Activated T-helper 1 cell treated with anti-CD3 and anti-CD28 coated beads, Interleukin-12 subunit alpha, Interleukin-12 subunit beta, Interleukin-2, Interleukin-4 antibody, amounts not matched to agents 30 ng/mL and 10 ng/mL and 1 ng/mL, durations not matched to agents 14 hours and 24 hours and 36 hours (primary cell): ENCODE data around the gene CACNG4. TPM values are rescaled to one million over a fixed set of nuclear protein-coding genes. Genes with fewer than 3 reads are reported as not detected.

Experiments
- DNase-seq: peaks from one replicate; pipeline ENCODE4 v3.0.0; 2021; ENCODE audit warnings: low spot score
- H3K27ac Mint-ChIP-seq: one replicate; pipeline ENCODE4 v1.8.0; 2021; ENCODE audit warnings: mild to moderate bottlenecking, mixed read lengths
- H3K27me3 Mint-ChIP-seq: one replicate; pipeline ENCODE4 v1.8.0; 2022; ENCODE audit warnings: mild to moderate bottlenecking, moderate library complexity, mixed read lengths; ENCODE audit not compliant: insufficient read depth
- H3K36me3 Mint-ChIP-seq: one replicate; pipeline ENCODE4 v1.8.0; 2021; ENCODE audit warnings: low read depth, mixed read lengths
- H3K4me1 Mint-ChIP-seq: one replicate; pipeline ENCODE4 v1.8.0; 2021; ENCODE audit warnings: low read depth, mixed read lengths
- H3K4me3 Mint-ChIP-seq: one replicate; pipeline ENCODE4 v1.8.0; 2021; ENCODE audit warnings: mild to moderate bottlenecking, moderate library complexity, mixed read lengths
- H3K9me3 Mint-ChIP-seq: one replicate; pipeline ENCODE4 v1.8.0; 2021; ENCODE audit warnings: mixed read lengths
- intact Hi-C: fragments of 100-400 bp; cut with micrococcal nuclease; formaldehyde crosslinking; loops from one replicate; pipeline ENCODE4 v1.15.1; 2024
- total RNA-seq: library from RNA; stranded (reverse); gene quantifications from 2 replicates; pipeline ENCODE4 v1.2.3, GENCODE V29; 2022

The CACNG4 gene
- total RNA-seq, 1 donor from 2014 or later = not detected

DNA sequence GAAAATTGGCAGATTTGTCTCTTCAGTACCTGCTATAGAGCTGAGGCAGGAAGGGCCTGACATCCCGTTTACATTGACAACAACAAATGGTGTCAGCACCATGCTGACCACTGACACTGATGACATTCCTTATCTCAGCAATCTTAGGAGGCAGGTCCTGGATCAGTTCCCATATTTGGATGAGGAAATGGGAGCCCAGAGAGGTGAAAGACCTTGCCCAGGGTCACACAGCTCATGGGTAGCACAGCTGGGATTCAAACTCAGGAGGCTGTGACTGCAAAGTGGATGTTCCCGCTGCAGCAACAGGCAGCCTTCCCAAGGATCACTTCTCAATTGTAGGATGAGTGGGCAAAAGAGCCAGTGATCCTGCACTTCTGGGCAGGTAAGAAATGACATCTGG, 30.5 kb upstream of the CACNG4 start:
- H3K4me1 Mint-ChIP-seq = no peaks in the 10 kb centered on the region
- intact Hi-C loops = no loop called here

DNA sequence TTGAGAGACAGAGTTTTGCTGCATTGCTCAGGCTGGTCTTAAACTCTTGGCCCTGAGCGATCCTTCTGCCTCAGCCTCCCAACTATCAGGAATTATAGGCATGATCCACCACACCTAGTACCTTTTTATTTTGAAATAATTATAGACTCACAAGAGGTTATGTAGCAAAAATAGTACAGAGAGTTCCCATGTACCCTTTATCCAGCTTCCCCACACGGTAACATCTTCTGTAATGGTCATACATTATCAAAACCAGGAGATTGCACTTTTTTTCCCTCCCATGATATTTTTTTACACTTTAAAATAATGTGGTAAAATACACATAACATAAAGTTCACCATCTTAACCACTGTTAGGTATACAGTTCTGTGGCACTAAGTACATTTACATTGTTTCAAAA, 28.8 kb upstream of the CACNG4 start:
- intact Hi-C loops = no loop called here
- peaks cover 5% of the 10 kb centered on the region for H3K27me3 Mint-ChIP-seq

More for the DNA sequence above, 30.5 kb upstream of the CACNG4 start:
- peaks cover 12% of the 10 kb centered on the region for H3K27me3 Mint-ChIP-seq
- no peak for DNase-seq
- no peak overlapping the region for H3K27ac Mint-ChIP-seq
- no peaks in the 10 kb centered on the region for H3K36me3 Mint-ChIP-seq
- H3K9me3 Mint-ChIP-seq = peaks cover 4% of the 10 kb centered on the region
- no peak overlapping the region for H3K4me3 Mint-ChIP-seq

DNA sequence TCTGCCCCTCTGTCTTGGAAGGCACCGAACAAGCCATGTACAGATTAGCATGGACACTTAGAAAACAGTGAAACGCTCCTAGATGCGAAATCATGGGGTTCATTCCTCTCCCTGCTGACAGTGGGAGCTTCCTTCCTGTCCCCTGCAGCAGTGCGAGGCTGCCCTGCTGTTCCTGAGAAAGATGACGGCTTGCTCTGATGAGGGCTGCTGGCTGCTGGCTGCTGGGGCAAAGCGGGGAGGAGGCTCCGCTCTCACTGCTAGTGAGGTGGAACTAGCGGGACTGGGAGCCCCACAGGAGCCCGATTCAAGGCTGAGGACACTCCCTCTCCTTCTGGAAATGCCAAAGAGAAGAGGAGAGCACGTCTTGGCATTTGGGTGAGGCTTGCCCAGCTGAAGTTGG, 25.9 kb upstream of the CACNG4 start:
- Mint-ChIP-seq H3K4me1 (no peaks in the 10 kb centered on the region), H3K4me3 (no peak overlapping the region), H3K9me3 (peaks cover 4% of the 10 kb centered on the region), H3K36me3 (no peaks in the 10 kb centered on the region), H3K27me3 (peaks cover 9% of the 10 kb centered on the region), H3K27ac (no peak overlapping the region)
- intact Hi-C loops = no loop called here
- no peak for DNase-seq

More for the DNA sequence above, 28.8 kb upstream of the CACNG4 start:
- H3K27ac Mint-ChIP-seq = no peak overlapping the region
- no peaks in the 10 kb centered on the region for H3K36me3 Mint-ChIP-seq
- H3K9me3 Mint-ChIP-seq = peaks cover 4% of the 10 kb centered on the region
- H3K4me1 Mint-ChIP-seq = no peaks in the 10 kb centered on the region
- no peak for DNase-seq
- H3K4me3 Mint-ChIP-seq = no peak overlapping the region

DNA sequence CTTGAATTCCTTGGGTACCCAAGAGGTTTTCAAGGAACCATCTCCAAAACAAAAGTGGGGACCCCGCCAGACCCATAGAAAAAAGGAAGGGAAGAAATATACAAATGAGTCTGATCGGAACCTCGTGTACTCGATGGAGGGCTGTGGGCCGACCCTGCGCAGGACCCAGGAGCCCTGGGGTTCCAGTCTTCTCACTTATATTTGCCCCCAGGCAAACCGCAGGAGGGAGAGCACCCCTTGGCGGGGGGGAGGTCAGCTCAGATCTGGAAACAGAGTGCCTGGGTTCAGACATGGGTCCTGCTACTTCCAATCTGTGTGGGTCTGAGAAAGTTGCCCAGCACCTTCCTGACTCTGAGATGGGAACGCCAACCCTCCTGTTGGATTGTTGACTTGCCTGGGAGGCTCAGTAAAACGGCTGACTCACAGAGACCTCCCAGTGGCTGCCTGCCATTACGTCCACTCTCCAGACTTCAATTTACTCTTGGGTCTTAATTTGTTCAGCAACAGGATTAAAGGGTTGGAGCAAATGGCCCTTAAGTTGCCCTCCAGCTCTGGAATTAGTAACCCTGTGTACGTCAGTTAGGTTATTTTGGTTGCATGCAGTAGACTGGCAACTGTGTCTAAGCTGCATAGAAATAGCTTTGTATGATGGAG, 24.9 kb upstream of the CACNG4 start:
- Mint-ChIP-seq H3K4me3 (no peak overlapping the region), H3K27ac (no peak overlapping the region), H3K4me1 (no peaks in the 10 kb centered on the region), H3K27me3 (peaks cover 17% of the 10 kb centered on the region), H3K9me3 (peaks cover 4% of the 10 kb centered on the region), H3K36me3 (no peaks in the 10 kb centered on the region)
- intact Hi-C loops = no loop called here
- DNase-seq = no peak

DNA sequence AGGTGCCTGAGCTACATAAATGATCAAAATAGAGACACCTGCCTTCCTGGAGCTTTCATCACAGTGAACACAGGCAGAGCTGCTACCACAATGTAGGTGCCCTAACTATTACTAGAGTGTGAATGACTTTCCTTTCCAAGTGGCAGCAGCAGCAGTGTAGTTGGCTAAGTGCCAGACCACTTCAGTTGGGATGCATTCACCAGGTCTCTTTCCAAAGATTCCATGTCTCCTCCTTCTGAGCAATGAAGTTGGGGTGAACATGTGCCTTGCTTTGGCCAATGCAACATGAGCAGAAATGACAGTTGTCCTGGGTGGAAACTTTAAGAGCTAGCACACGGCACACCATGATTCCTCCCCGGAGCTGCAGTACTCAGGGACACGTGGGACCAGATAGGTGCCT, 23.3 kb upstream of the CACNG4 start:
- H3K9me3 Mint-ChIP-seq = peaks cover 4% of the 10 kb centered on the region
- H3K36me3 Mint-ChIP-seq = no peaks in the 10 kb centered on the region
- no peaks in the 10 kb centered on the region for H3K4me1 Mint-ChIP-seq
- no peak for DNase-seq
- no peak overlapping the region for H3K4me3 Mint-ChIP-seq
- peaks cover 33% of the 10 kb centered on the region for H3K27me3 Mint-ChIP-seq
- no peak overlapping the region for H3K27ac Mint-ChIP-seq
- intact Hi-C loops = no loop called here

DNA sequence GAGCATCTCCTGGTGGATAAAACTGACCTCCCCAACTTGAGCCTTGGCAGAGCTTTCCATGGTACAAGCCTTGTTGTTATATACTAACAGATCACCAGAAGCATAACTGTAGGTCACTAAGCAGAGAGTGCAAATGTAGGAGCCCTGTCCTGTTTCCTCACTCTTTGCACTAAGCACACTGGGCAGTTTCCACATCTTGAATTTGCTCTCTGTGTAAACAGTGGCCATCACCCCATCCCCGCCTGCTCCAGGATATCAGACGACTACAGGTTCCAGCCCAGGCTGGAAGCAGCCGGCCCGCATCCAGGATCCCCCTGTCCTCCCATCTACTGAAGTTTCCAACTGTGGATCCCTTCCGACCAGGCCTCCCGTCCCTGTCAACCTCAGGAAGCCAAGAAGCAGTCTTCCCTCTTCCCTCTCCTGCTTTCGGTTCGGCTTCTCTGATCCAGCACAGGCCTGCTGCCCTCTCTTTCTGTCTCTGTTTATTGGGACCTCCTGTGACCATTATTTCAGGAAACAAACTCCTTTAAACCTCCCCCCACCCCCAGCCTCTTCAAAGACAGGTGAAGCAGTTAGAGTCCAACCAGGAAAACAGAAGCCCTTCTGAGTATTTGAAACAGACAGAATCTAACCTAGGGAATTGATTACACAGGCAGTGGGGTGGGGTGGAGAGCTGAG, 22.6 kb upstream of the CACNG4 start:
- H3K27me3 Mint-ChIP-seq = peaks cover 36% of the 10 kb centered on the region
- no peak overlapping the region for H3K27ac Mint-ChIP-seq
- peaks cover 4% of the 10 kb centered on the region for H3K9me3 Mint-ChIP-seq
- H3K4me3 Mint-ChIP-seq = no peak overlapping the region
- no peak for DNase-seq
- intact Hi-C loops = no loop called here
- H3K36me3 Mint-ChIP-seq = no peaks in the 10 kb centered on the region
- H3K4me1 Mint-ChIP-seq = no peaks in the 10 kb centered on the region

DNA sequence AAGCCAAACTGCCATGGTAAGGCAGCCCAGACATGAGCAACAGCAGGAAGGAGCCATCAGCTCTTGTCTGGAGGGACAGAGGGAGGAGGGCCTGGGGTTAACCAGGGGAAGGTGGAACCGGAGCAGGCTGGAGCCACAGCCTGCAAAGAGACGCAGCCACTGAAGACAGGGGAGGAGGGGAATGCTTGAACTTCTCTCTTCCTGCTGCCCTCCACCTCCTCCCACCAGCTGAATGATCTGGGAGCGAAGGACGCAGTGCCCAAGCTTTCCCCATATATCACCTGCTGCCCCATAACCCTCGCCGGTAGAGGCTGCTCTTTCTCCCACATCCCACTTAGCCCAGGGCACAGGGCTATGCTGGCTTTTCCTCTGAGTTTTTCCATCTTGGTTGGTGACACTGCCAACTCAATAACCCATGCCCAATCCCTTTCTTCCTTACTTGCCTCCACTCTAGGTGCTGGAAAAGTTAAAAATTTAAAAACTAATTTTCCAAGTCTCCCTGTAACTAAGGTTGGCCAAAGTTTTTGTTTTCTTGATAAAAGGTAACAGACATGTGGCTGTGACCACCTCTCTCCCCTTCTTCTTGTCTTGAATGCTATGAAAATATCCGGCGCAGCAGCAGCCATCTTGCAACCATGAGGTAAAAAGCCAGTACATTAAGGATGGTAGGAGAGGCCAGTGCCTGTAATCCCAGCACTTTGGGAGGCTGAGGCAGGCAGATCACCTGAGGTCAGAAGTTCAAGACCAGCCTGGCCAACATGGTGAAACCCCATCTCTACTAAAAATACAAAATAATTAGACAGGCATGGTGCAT, 21.8 kb upstream of the CACNG4 start:
- no peak for DNase-seq
- peaks cover 39% of the 10 kb centered on the region for H3K27me3 Mint-ChIP-seq
- H3K27ac Mint-ChIP-seq = no peak overlapping the region
- H3K9me3 Mint-ChIP-seq = peaks cover under 1% of the 10 kb centered on the region
- no peaks in the 10 kb centered on the region for H3K4me1 Mint-ChIP-seq
- H3K36me3 Mint-ChIP-seq = no peaks in the 10 kb centered on the region
- H3K4me3 Mint-ChIP-seq = no peak overlapping the region
- intact Hi-C loops = no loop called here

DNA sequence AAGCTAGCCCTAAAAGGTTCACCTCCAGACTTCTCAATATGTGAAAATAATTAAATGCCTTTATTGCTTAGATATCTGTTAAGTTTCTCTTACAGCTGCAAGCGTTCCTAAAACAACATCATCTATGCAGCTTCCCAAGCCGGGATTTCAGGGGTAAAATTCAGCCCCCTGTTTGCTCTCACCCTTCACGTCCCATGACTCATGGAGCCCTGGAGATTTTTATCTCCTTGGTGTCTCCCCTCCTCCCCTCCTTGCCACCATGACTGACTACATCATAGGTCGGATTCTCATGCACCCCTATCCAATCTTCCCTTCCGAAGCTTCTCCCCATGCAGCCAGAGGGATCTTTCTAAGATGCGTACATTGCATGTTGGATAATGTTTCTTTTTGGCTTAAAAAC, 21.0 kb upstream of the CACNG4 start:
- Mint-ChIP-seq H3K27me3 (peaks cover 42% of the 10 kb centered on the region), H3K4me3 (no peak overlapping the region), H3K4me1 (no peaks in the 10 kb centered on the region), H3K9me3 (no peaks in the 10 kb centered on the region), H3K36me3 (no peaks in the 10 kb centered on the region), H3K27ac (no peak overlapping the region)
- intact Hi-C loops = no loop called here
- DNase-seq = no peak

DNA sequence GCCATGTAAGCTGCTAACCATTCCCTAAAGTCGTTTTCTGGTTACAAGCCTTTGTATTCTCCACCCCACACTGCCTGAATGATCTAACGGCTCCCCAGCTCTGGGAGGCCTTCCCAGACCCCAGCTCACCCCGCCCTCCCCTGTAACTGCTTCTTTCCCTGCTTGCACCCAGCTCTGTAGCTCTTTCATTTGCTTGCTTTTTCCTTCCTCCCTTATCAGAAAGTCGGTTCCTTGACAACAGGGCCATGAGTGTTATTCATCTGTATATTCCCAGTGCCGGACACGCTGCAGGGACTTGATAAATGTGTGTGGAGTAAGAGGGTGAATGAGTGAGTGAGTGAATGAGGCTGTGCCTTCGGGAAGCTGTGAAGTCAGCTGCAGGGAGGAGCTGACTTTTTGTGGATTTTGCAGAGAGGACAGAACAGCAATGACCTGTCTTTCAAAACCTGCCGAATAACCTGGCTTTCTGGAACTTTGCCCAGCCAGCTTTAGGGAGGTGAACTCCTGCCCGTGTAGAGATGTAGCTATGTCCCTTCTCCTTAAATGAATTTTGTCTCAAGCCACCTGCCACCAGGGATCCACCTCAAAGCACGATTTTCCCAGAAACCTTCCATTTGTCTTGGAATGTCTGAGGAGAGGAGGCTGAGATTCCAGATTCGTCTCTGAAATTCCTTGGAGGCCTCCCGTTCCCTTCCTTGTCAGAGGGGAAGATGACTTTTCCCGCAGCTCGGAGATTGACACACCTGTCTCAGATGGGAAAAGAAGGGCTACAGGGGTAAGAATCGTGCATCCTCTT, 20.0 kb upstream of the CACNG4 start:
- intact Hi-C loops = no loop called here
- Mint-ChIP-seq H3K36me3 (no peaks in the 10 kb centered on the region), H3K27ac (no peak overlapping the region), H3K4me3 (no peak overlapping the region), H3K27me3 (peaks cover 44% of the 10 kb centered on the region), H3K4me1 (no peaks in the 10 kb centered on the region), H3K9me3 (no peaks in the 10 kb centered on the region)
- no peak for DNase-seq

DNA sequence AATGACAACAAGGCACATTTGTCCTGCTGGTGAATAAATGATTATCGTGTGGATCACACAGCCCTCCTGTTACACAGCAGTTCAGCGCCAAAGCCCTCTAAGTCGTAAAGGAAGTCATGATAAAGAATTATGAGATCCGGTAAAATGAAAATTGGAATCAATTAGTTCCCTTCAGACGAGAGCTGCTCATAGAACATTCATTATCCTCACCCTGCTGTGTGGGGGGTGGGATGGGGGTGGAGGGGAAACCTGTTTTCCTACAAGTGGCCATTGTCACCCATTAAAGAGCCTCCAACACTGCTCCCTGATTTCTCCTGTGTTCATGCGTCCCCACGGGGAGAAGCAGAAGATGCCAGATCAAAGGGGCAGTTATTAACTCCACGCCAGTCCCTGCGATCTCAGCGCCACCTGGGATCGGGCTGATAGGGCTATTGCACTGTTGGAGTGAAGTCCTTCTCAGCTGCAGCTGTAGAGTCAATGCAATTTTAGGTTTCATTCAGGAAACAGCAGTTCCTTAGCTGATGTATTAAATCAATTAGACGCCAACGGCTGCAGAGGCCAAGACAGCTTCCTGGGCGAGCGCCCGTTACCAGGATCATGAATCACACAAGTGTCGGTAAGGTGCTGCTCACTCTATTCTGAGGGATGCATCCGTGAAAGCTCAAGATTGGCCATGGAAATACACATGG, 19.2 kb upstream of the CACNG4 start:
- no peak overlapping the region for H3K4me3 Mint-ChIP-seq
- no peak overlapping the region for H3K27ac Mint-ChIP-seq
- no peak for DNase-seq
- H3K36me3 Mint-ChIP-seq = no peaks in the 10 kb centered on the region
- H3K27me3 Mint-ChIP-seq = peaks cover 46% of the 10 kb centered on the region
- no peaks in the 10 kb centered on the region for H3K9me3 Mint-ChIP-seq
- intact Hi-C loops = no loop called here
- H3K4me1 Mint-ChIP-seq = no peaks in the 10 kb centered on the region

DNA sequence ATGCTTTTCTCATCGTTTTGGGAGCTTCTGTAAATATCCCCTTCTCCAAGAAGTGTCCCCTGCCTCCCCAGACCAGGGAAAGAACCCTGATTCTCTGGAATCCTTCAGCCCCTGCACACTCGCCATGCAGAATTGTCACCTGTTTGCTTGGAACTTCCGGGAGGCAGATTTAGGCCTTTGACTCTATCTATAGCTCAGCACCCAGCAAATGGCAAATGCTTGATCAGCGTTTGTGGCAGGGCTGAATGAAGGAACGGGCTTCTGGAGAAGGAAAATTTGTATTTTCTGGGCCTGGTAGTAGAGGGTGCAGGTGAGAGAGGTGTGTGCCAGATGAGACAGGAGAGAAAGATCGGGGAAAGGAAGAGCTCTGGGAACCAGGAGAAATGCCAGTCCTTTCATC, 18.3 kb upstream of the CACNG4 start:
- Mint-ChIP-seq H3K9me3 (no peaks in the 10 kb centered on the region), H3K27ac (no peak overlapping the region), H3K36me3 (no peaks in the 10 kb centered on the region), H3K4me1 (no peaks in the 10 kb centered on the region), H3K4me3 (no peak overlapping the region), H3K27me3 (peaks cover 50% of the 10 kb centered on the region)
- DNase-seq = no peak
- intact Hi-C loops = no loop called here

DNA sequence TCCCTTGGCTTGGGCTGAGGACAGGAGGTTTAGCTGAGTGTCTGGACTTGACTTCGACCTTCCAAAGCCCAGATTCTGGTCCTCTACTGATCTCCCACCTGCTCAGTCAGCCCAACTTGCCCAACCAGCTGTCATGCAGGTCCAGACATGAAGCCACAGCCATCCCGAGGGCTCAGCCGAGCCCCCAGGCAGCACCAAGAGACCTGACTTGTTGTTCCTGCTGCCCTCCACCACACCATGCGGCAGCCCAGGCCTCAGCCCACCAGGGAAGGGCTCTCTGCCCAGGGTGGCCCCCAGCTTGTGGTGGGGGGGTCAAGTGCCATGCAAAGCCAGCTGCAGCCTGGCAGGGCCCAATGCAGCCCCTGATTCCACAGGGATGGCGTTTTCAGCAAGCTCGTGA, 17.2 kb upstream of the CACNG4 start:
- no peaks in the 10 kb centered on the region for H3K9me3 Mint-ChIP-seq
- H3K27me3 Mint-ChIP-seq = peaks cover 45% of the 10 kb centered on the region
- no peak for DNase-seq
- no peak overlapping the region for H3K4me3 Mint-ChIP-seq
- H3K4me1 Mint-ChIP-seq = no peaks in the 10 kb centered on the region
- no peaks in the 10 kb centered on the region for H3K36me3 Mint-ChIP-seq
- no peak overlapping the region for H3K27ac Mint-ChIP-seq
- intact Hi-C loops = no loop called here
